Measurements from ENCODE around the gene IL17RC.
A peak's percentile ranks its signal among the peaks of the same experiment; 100 is the strongest.
"Not testable (repeated sequence)": the region's sequence is repeated elsewhere in the genome, so short reads cannot be mapped to it uniquely, and the experiment has no call there.

The IL17RC gene

DNA sequence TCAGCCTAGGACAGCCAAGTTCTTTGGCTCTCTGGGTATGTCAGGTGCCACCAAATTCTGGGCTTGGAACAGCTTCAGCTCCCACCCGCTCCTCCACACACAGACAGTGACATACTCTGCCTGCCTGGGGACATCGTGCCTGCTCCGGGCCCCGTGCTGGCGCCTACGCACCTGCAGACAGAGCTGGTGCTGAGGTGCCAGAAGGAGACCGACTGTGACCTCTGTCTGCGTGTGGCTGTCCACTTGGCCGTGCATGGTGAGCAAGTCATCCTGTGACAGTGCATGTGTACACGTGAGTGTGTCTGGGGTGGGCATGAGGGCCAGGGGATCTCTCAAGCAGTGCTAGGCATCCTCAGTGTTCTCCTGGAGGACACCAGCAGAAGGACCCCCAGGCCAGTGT, 922 bp downstream of the IL17RC start:
- DNase-seq, result no peak

DNA sequence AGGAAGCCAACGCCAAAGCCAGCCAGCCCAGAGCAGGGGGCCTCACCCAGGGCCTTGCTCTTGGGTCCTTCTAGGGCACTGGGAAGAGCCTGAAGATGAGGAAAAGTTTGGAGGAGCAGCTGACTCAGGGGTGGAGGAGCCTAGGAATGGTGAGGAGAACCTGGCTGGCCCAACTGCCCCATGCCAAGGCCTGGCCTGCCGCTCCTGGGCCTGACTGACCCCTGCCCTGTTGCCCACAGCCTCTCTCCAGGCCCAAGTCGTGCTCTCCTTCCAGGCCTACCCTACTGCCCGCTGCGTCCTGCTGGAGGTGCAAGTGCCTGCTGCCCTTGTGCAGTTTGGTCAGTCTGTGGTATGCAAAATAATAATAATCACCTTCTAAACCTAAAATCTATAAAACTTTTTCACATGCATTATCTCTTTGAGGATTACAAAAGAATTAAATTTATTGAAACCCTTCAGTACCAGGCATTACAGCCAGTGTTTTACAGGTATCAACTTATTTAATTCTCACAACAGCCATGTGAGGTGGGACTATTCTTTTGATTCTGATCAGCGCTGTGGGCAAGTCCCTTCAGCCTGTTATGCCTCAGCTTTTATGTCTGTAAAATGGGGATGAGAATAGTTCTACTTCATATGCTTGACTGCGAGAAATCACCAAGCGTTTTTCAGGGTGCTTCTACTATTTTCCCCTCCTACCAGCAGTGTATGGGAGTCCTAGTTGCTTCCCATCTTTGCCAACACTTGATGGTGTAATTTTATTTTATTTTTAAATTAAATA, 1.6 kb downstream of the IL17RC start:
- DNase-seq, result no peak

DNA sequence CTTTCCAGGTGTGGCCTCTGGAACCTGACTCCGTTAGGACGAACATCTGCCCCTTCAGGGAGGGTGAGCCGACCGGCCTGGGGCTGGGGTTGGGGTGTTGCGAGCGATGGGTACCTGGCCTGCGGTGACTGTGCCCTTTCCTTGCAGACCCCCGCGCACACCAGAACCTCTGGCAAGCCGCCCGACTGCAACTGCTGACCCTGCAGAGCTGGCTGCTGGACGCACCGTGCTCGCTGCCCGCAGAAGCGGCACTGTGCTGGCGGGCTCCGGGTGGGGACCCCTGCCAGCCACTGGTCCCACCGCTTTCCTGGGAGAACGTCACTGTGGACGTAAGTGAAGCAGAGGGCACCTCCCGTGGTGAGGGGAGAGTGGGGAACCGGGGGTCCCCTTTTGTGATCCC, 11.3 kb downstream of the IL17RC start:
- DNase-seq, result no peak

DNA sequence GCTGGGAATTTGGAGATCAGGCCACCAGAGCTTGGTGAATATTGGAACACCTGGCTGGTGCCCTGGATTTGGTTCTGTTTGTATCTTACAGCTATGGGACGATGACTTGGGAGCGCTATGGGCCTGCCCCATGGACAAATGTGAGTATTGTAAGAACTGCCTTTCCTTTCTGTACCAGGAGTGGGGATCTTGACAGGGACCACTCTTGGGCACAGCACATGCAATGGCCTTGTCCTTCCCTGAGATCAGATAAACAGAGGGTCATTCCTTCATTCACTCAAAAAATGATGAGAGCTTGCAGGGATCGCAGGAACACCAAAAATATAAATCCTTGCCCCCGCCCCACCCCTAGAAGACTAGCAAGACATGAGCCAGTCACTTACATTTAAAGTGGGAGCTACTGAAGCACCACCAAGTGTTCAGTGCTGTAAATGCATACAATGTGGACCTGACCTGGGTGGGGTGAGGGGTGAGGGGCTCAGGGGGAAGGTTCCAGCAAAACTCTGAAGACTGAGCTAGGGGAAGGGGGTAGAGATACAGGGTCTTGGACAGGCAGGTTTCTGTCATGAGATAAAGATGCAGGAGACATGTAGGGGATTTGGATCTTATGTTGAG, 14.0 kb downstream of the IL17RC start:
- no peak for DNase-seq

DNA sequence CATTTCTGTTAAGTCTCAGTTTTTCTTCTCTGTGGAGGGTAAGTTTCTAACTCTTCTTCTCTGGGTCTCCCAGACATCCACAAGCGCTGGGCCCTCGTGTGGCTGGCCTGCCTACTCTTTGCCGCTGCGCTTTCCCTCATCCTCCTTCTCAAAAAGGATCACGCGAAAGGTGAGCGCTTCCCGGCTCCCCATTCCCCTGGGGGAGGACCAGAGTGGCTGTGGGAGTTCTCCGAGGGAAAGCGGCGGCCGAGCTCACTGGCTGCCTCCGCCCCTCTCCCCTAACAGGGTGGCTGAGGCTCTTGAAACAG, 15.6 kb downstream of the IL17RC start:
- DNase-seq, result no peak

DNA sequence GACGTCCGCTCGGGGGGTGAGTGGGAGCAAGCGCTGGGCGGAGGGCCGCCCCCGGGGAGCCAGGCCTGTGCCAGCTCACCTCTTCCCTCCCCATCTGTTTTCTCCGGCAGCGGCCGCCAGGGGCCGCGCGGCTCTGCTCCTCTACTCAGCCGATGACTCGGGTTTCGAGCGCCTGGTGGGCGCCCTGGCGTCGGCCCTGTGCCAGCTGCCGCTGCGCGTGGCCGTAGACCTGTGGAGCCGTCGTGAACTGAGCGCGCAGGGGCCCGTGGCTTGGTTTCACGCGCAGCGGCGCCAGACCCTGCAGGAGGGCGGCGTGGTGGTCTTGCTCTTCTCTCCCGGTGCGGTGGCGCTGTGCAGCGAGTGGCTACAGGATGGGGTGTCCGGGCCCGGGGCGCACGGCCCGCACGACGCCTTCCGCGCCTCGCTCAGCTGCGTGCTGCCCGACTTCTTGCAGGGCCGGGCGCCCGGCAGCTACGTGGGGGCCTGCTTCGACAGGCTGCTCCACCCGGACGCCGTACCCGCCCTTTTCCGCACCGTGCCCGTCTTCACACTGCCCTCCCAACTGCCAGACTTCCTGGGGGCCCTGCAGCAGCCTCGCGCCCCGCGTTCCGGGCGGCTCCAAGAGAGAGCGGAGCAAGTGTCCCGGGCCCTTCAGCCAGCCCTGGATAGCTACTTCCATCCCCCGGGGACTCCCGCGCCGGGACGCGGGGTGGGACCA, 16.1 kb downstream of the IL17RC start:
- no peak for DNase-seq

DNA sequence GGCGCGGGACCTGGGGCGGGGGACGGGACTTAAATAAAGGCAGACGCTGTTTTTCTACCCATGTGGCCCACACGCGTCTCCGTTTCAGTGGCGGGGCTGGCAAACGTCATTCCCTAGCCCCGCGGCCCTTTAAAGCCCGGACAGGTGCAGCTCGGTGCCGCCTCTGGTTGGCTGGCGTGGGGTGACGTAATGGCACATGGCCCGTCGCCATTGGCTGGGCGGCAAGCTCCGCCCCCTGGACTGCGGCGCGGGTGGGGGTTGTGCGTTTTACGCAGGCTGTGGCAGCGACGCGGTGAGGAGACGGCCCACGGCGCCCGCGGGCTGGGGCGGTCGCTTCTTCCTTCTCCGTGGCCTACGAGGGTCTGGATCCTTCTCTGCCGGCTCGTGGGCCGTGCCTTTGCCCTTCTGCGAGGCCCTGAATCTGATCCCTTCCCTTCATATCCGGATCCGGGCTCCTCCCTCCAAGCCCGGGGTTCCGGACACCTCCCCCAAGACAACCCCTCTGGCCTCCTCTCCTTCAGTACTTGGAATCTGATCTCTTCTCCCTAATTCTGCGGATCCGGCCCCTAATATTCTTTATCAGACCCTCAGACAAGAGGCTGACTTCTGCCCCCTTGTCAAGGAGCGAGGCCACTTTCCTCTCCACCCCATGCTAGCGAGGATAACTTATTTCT, 16.8 kb downstream of the IL17RC start, which contains the start of gene CRELD1:
Gene CRELD1 (plus strand): TSS at position 274 of the 674 bp plus-strand sequence. CDS start 605 bp downstream, outside the sequence.
- DNase-seq, result peak; percentile 54

DNA sequence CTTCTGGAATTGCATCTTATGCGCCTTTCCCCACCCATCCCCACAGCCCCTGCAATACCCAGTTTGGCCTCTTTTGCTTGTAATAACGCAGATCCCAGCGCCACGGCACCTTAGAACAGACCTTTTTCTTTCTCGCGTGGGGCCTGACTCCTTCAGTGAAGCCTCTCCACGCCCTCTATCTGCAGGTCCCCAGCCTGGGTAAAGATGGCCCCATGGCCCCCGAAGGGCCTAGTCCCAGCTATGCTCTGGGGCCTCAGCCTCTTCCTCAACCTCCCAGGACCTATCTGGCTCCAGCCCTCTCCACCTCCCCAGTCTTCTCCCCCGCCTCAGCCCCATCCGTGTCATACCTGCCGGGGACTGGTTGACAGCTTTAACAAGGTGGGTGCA, 17.3 kb downstream of the IL17RC start:
- DNase-seq, result no peak

DNA sequence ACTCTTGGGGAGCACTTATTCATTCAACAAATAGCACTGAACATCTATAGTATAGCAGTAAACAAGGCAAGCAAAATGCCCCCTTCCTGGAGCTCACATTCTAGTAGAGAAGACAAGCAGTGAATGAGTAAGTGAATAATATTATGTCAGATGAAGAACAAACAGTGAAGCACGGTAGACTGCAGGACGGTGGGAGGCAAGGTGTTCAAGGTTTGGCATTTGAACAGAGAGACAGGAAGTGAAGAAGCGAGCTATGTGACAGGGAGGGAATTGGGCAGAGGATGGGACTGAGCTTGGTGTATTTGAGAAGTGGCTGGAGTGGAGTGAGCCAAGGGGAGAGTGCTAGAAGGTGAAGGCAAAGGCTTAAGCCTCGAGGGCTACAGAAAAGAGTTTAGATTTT, 18.1 kb downstream of the IL17RC start:
- no peak for DNase-seq

DNA sequence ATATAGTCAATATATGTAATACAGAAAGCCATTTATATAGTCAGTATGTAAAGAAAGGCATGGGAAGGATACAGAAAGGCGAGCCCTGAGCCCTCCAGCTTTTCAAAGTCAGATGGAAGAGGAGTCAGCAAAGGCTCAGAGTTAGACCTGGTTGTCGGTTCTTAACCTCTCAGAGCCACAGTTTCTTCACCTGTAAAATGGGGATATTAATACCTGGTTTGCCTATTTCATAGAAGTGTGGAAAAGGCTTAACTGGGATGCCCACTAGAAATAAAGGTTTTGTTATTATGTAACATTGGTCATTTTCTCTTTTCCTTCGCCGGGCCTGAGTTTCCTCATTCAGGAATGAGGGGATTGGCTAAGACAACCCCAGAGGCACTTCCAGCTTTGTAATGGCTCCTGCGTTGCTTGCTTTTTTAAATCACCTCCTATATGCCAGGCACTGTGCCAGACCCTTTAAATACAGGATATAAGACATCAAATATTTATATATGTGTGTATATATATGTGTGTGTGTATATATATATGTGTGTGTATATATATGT, 19.1 kb downstream of the IL17RC start:
- no peak for DNase-seq

DNA sequence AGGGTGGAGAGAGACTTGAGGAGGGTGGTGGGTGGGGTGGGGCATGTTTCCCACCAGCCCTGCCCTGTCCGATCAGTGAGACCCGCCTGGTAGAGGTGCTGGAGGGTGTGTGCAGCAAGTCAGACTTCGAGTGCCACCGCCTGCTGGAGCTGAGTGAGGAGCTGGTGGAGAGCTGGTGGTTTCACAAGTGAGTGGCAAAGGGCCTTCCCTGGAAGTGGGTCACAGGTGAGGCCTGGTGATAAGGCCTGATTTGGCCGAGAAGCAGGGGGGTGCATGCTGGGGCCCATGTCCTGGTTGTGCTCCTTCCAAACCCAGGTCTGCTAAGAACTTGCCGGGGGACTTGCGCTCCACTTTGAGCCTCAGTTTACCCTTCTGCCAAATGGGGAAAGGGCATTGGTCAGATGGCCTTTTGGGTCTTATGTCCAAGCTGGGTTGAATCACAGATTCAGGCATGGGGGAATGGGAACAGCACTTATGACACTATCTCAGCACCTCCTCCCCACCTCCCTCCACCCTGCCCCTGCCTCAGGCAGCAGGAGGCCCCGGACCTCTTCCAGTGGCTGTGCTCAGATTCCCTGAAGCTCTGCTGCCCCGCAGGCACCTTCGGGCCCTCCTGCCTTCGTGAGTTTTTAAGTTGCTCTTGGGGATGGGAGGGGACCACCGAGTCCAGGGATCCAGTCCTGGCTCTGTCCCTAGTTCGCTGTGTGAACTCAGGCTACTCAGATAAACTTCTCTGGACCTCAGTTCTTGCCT, 20.8 kb downstream of the IL17RC start:
- DNase-seq, result no peak

DNA sequence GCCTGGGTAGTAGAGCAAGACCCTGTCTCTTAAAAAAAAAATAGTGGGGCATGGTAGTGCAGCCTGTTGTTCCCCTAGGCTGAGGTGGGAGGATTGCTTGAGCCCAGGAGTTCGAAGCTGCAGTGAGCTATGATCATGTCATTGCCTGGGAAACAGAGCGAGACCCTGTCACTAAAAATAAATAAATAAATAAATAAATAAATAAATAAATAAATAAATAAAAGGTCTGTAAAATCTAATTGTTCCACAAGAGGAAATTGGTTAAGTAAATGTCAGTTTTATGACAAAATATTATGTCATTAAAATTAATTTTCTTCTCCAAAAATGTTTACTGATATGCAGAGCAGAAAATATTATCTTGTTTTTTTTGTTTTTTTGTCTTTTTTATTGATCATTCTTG, 22.1 kb downstream of the IL17RC start:
- DNase-seq, result no peak

DNA sequence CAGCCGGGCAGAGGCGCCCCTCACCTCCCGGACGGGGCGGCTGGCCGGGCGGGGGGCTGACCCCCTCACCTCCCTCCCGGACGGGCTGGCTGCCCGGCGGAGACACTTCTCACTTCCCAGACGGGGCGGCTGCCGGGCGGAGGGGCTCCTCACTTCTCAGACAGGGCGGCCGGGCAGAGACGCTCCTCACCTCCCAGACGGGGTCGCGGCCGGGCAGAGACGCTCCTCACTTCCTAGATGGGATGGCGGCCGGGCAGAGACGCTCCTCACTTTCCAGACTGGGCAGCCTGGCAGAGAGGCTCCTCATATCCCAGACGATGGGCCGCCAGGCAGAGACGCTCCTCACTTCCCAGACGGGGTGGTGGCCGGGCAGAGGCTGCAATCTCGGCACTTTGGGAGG, 23.0 kb downstream of the IL17RC start:
- DNase-seq, result not testable (repeated sequence)

DNA sequence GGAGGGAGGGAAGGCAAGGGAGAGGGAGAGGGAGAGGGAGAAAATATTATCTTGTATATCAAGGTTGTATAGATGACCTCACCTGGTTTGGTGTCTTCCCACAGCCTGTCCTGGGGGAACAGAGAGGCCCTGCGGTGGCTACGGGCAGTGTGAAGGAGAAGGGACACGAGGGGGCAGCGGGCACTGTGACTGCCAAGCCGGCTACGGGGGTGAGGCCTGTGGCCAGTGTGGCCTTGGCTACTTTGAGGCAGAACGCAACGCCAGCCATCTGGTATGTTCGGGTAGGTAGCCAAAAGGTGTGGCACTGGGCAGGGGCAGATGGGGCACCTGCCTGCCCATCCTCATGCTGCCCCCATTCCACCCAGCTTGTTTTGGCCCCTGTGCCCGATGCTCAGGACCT, 23.8 kb downstream of the IL17RC start:
- DNase-seq, result no peak

DNA sequence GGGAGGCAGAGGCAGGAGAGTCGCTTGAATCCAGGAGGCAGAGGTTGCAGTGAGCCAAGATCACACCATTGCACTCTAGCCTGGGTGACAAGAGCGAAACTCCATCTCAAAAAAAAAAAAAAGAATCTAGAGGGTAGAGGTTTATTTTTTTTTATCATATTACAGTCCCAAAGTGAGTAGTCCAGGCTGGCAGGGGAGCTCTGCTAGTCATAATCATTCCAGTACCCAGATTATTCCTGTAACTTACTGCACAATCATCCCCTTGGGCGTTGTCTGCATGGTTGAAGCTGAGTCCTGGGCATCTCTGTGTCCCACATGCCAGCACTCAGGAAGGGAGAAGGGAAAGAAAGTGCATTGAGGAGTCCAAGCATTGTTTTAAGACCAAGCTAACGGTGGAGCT, 25.3 kb downstream of the IL17RC start:
- no peak for DNase-seq

DNA sequence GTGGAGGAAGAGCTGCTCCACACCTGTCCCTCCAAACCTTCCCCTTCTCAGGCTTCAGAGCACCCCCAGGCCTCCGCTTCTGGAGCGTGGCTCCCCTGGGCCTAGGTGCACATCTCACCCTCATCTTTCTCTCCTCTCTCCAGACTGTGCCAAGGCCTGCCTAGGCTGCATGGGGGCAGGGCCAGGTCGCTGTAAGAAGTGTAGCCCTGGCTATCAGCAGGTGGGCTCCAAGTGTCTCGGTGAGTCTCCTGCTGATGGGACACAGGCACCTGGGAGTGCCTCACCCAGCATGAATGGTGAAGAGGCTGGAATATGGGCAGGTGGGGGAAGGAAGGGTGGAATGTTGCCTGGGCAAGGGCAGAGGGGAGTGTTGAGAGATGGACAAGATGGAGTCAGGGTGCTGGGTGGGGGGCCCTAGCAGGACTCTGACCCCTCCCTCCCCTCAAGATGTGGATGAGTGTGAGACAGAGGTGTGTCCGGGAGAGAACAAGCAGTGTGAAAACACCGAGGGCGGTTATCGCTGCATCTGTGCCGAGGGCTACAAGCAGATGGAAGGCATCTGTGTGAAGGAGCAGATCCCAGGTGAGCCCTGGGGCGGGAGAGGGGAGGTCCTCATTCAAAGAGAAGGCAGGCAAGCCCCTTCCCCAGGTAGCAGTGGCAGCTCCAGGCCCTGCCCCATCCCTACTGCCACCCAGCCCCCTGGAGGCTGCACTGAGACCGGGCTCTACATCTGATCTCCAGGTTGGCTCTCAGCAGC, 26.2 kb downstream of the IL17RC start:
- DNase-seq, result no peak

DNA sequence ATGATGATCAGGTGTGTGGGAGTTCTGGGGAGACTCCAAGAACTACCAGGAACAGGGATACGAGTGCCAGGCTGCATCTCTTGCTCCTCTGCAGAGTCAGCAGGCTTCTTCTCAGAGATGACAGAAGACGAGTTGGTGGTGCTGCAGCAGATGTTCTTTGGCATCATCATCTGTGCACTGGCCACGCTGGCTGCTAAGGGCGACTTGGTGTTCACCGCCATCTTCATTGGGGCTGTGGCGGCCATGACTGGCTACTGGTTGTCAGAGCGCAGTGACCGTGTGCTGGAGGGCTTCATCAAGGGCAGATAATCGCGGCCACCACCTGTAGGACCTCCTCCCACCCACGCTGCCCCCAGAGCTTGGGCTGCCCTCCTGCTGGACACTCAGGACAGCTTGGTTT, 27.4 kb downstream of the IL17RC start:
- DNase-seq, result no peak

DNA sequence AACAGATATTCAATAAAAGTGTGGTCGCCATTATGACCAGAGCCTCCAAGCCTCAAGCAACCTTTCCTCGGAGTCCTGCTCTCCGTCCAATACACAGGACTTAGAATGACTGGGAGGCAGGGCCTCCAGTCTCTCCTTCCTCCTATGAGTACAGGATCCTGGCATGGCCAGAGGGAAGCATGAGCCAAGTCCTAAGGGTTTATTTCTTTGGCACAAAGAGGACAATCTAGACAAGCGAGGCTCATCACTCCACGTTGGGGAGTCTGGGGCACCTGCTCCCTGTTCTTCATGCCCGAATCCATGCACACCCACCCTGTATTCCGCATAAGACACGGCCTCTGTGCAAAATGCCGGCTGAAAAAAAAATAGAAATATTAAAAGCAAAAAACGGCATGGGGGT, 28.5 kb downstream of the IL17RC start:
- no peak for DNase-seq

DNA sequence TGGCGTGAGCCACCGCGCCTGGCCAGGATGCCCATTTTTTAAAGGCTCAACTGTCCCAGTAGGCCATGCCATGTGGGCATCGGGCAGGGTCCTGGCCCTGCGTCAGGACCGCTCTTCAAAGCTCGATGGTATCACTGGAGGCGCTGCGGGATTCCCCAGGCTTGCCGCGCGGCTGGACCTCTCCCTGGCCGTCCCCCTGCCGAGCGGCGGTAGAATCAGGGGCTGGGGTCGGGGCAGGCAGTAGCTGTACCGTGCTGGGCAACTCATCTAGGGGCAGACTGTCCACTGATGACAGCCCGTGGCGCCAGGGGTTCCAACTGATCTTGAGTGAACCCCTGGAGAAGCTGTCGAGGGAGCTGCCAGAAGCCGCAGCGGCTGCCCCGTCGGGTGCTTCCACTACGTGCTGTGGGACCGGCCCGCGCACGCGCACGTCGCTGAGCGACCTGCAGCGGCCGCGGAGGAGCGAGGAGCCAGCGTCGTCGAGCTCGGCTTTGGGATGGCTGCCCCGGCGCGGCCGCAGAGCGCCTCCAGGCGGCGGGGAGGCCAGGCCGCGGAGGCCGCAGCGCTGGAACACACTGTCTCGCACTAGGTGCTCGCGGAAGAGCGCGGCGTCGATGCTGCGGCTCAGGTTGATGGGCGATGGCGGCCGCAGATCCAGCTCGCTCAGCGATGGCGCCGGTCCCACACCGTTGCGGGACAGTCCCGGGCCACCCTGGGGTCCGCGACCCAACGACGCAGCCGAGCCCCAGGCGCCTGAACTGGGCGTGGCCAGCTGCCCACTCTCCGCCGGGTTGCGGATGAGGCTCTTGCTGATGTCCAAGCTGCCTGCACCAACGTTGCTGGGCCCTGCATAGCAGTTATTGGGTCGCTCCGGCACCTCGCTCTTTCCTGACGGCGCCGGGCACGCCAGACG, 29.5 kb downstream of the IL17RC start:
- peak; percentile 20 for DNase-seq
